CD14-positive monocyte (primary cell): Measurements from ENCODE around the gene GPALPP1. TPM values are rescaled to one million over a fixed set of nuclear protein-coding genes. Genes with fewer than 3 reads are reported as not detected.

ENCODE experiments used
- DNase-seq, 3 donors: peaks; one replicate each; pipeline ENCODE4 v3.0.0-alpha.2; 2011 to 2022
- H2AFZ ChIP-seq: 2 replicates; pipeline ENCODE4 v1.6.0; 2012; ENCODE audit warnings: mild to moderate bottlenecking, low read depth, low read length, inconsistent platforms; ENCODE audit not compliant: insufficient read depth, poor library complexity, severe bottlenecking
- H3K27ac ChIP-seq, 2 donors: 1 replicate in 1 of 2; 2 replicates in 1 of 2; pipeline ENCODE4 v1.5.1; 2012 to 2013; ENCODE audit warnings: low read length in 2 of 2, control low read depth in 1 of 2, inconsistent platforms in 1 of 2, low read depth in 1 of 2, mild to moderate bottlenecking in 1 of 2
- H3K27me3 ChIP-seq, 2 donors: one replicate each; pipeline versions ENCODE4 v1.6.0 to v1.6.1; 2011 to 2013; ENCODE audit warnings: low read length in 2 of 2; ENCODE audit not compliant: control insufficient read depth in 2 of 2, insufficient read depth in 2 of 2
- H3K36me3 ChIP-seq, 2 donors: replicated peaks in 1 of 2; 1 replicate in 1 of 2; 2 replicates in 1 of 2; pipeline versions ENCODE4 v1.5.1 to v1.6.1; 2012 to 2013; ENCODE audit warnings: low read length in 2 of 2, control low read depth in 1 of 2, inconsistent platforms in 1 of 2, mild to moderate bottlenecking in 1 of 2; ENCODE audit not compliant: insufficient read depth in 2 of 2, control insufficient read depth in 1 of 2
- H3K4me1 ChIP-seq, 2 donors: 1 replicate in 1 of 2; 2 replicates in 1 of 2; pipeline versions ENCODE4 v1.5.1 to v1.6.1; 2012 to 2013; ENCODE audit warnings: low read length in 2 of 2, control low read depth in 1 of 2, inconsistent platforms in 1 of 2, mild to moderate bottlenecking in 1 of 2, moderate library complexity in 1 of 2; ENCODE audit not compliant: insufficient read depth in 2 of 2, control insufficient read depth in 1 of 2
- H3K4me2 ChIP-seq: replicated peaks from 2 replicates; pipeline ENCODE3; 2012; ENCODE audit warnings: low read length, moderate library complexity, mild to moderate bottlenecking; ENCODE audit not compliant: poor library complexity, severe bottlenecking; ENCODE audit errors: extremely low read depth
- H3K4me3 ChIP-seq, 3 experiments: fragments of 200-600 bp in 1 of 3; sonication (generic) in 1 of 3; replicated peaks in 1 of 3; 1 replicate in 2 of 3; 2 replicates in 1 of 3; pipeline ENCODE4 v1.5.1; 2011 to 2013; ENCODE audit warnings: low read length in 3 of 3, mild to moderate bottlenecking in 3 of 3, control low read depth in 2 of 3, low read depth in 2 of 3, inconsistent platforms in 1 of 3, moderate library complexity in 1 of 3
- H3K79me2 ChIP-seq: 2 replicates; pipeline ENCODE4 v1.6.0; 2012; ENCODE audit warnings: mild to moderate bottlenecking, control low read depth, inconsistent platforms, low read length, moderate library complexity; ENCODE audit not compliant: insufficient read depth
- H3K9ac ChIP-seq: 2 replicates; pipeline ENCODE4 v1.6.0; 2017; ENCODE audit warnings: low read length, mild to moderate bottlenecking; ENCODE audit not compliant: insufficient read depth, poor library complexity, severe bottlenecking
- H3K9me3 ChIP-seq, 2 donors: replicated peaks in 1 of 2; 1 replicate in 1 of 2; 2 replicates in 1 of 2; pipeline versions ENCODE4 v1.5.1 to v1.6.1; 2012 to 2013; ENCODE audit warnings: low read length in 2 of 2, control low read depth in 1 of 2; ENCODE audit not compliant: control insufficient read depth in 1 of 2, insufficient read depth in 1 of 2
- H4K20me1 ChIP-seq: 2 replicates; pipeline ENCODE4 v1.6.0; 2012; ENCODE audit warnings: mild to moderate bottlenecking, low read length, control low read depth, moderate library complexity; ENCODE audit not compliant: insufficient read depth
- H3K27ac Mint-ChIP-seq, 7 donors: one replicate each; pipeline ENCODE4 v1.8.0; 2020; ENCODE audit warnings: mild to moderate bottlenecking in 7 of 7, mixed read lengths in 7 of 7, moderate library complexity in 6 of 7, inconsistent platforms in 2 of 7
- H3K27me3 Mint-ChIP-seq, 3 donors: one replicate each; pipeline ENCODE4 v1.8.0; 2021 to 2022; ENCODE audit warnings: low read depth in 3 of 3, mild to moderate bottlenecking in 3 of 3, mixed read lengths in 3 of 3, moderate library complexity in 3 of 3, inconsistent platforms in 1 of 3
- H3K36me3 Mint-ChIP-seq, 2 donors: one replicate each; pipeline ENCODE4 v1.8.0; 2020; ENCODE audit warnings: mixed read lengths in 2 of 2, inconsistent platforms in 1 of 2, mild to moderate bottlenecking in 1 of 2
- H3K4me1 Mint-ChIP-seq: one replicate; pipeline ENCODE4 v1.8.0; 2020; ENCODE audit warnings: mild to moderate bottlenecking, mixed read lengths
- H3K4me3 Mint-ChIP-seq, 2 donors: one replicate each; pipeline ENCODE4 v1.8.0; 2020; ENCODE audit warnings: mild to moderate bottlenecking in 2 of 2, mixed read lengths in 2 of 2, moderate library complexity in 1 of 2
- H3K9me3 Mint-ChIP-seq, 7 donors: one replicate each; pipeline ENCODE4 v1.8.0; 2020 to 2022; ENCODE audit warnings: mixed read lengths in 7 of 7, mild to moderate bottlenecking in 6 of 7, moderate library complexity in 6 of 7, inconsistent platforms in 2 of 7
- WGBS: methylation state at CpG from one replicate; pipeline ENCODE4 v1.1.5; 2013; ENCODE audit warnings: missing lambda C conversion rate; ENCODE audit not compliant: insufficient coverage; 5-methylcytosine and 5-hydroxymethylcytosine counted together
- intact Hi-C, 2 donors: fragments of 100-400 bp; cut with micrococcal nuclease; formaldehyde crosslinking; loops; one replicate each; pipeline versions ENCODE4 v1.15.0 to v1.15.1; 2023
- polyA plus RNA-seq, 3 donors: library from polyadenylated mRNA; depleted of rRNA in 1 of 3; unstranded in 2 of 3; stranded (reverse) in 1 of 3; fragments of 300-500 nt in 2 of 3; fragments of >200 nt in 1 of 3; fragmentation: Illumina TruSeq in 2 of 3; gene quantifications; 1 replicate in 2 of 3; 2 replicates in 1 of 3; pipeline ENCODE4 v1.2.3, GENCODE V29; 2012 to 2021
- TF ChIP-seq, protein P1 (sequence below): fragments of 200-600 bp; IDR thresholded peaks from one replicate; pipeline ENCODE4 v1.8.0; 2022; ENCODE audit warnings: antibody characterized with exemption, mild to moderate bottlenecking

The GPALPP1 gene
- polyA plus RNA-seq, 3 donors: 9.4 to 13.7 (median 11.4) TPM

DNA sequence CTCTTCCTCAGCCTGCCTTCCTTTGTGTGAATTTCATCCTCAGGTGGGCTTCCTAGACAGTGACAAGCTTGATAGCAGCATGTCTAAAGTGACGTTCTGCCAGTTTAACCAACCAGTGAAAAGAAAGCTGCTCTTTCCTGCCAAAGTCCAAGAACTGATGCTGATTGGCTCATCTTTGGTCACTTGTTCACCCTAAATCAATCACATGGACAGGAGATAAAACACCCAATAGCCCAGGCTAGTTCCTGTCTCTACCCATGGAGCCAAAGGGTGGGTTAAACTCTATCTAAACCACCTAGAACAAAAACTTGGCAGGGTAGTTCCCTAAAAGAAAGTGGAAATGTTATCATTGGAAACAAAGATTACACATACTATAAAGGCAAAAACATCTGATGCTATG, 50.8 kb downstream of the GPALPP1 start:
- Mint-ChIP-seq H3K27me3 (peaks cover 0 to 2% (median 0%) of the 10 kb centered on the region in 3 donors), H3K4me3 (no peak overlapping the region), H3K36me3 (peaks cover 12 to 16% of the 10 kb centered on the region in 2 donors), H3K27ac (no peak overlapping the region), H3K9me3 (no peaks in the 10 kb centered on the region), H3K4me1 (no peaks in the 10 kb centered on the region)
- Histone ChIP-seq H3K79me2 (no peaks in the 10 kb centered on the region), H3K36me3 (peaks cover 3 to 8% of the 10 kb centered on the region in 2 donors), H3K27me3 (no peaks in the 10 kb centered on the region), H3K9me3 (no peaks in the 10 kb centered on the region), H4K20me1 (no peaks in the 10 kb centered on the region), H3K4me3 (no peak overlapping the region), H3K27ac (no peak overlapping the region), H2AFZ (no peak overlapping the region), H3K4me2 (no peak overlapping the region), H3K4me1 (no peaks in the 10 kb centered on the region), H3K9ac (no peak overlapping the region)
- no peak for DNase-seq
- 100% methylated on average over 1 of the region's 1 CpG for WGBS
- TF ChIP-seq, protein P1, sequence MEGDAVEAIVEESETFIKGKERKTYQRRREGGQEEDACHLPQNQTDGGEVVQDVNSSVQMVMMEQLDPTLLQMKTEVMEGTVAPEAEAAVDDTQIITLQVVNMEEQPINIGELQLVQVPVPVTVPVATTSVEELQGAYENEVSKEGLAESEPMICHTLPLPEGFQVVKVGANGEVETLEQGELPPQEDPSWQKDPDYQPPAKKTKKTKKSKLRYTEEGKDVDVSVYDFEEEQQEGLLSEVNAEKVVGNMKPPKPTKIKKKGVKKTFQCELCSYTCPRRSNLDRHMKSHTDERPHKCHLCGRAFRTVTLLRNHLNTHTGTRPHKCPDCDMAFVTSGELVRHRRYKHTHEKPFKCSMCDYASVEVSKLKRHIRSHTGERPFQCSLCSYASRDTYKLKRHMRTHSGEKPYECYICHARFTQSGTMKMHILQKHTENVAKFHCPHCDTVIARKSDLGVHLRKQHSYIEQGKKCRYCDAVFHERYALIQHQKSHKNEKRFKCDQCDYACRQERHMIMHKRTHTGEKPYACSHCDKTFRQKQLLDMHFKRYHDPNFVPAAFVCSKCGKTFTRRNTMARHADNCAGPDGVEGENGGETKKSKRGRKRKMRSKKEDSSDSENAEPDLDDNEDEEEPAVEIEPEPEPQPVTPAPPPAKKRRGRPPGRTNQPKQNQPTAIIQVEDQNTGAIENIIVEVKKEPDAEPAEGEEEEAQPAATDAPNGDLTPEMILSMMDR: no peak
- intact Hi-C loops: loop anchor here in 1 of 2 donors (10.0 kb wide), 1 partner anchor 335 kb away; no protein-coding TSS in a partner anchor

DNA sequence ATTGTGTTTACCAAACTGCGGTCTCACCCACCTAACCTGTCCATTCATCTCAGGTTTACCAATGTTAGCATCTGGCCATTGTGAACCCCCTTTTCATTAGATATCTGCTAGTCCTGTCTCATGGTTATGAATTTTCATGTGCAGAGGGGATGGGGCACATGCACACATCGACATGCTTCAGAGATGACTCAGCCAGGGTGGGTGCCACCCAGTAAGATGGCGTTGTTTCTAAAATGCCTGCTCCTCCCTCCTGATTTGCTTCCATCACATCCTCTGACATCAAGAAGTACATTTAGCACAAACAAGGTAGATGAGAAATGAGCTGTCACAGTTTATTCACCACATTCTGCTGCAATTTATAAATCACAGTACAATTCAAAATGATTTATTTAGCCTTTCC, 51.3 kb downstream of the GPALPP1 start:
- no peaks in the 10 kb centered on the region for H3K4me1 ChIP-seq
- no peak overlapping the region for H2AFZ ChIP-seq
- DNase-seq: no peak
- H3K4me3 Mint-ChIP-seq: no peak overlapping the region
- H3K4me2 ChIP-seq: no peak overlapping the region
- H4K20me1 ChIP-seq: no peaks in the 10 kb centered on the region
- no peak overlapping the region for H3K9ac ChIP-seq
- H3K27me3 Mint-ChIP-seq: peaks cover 0 to 2% (median 0%) of the 10 kb centered on the region in 3 donors
- H3K79me2 ChIP-seq: no peaks in the 10 kb centered on the region
- H3K4me1 Mint-ChIP-seq: no peaks in the 10 kb centered on the region
- TF ChIP-seq, protein P1: no peak
- no peak overlapping the region for H3K27ac Mint-ChIP-seq
- no peaks in the 10 kb centered on the region for H3K27me3 ChIP-seq
- H3K4me3 ChIP-seq: no peak overlapping the region
- H3K9me3 Mint-ChIP-seq: no peaks in the 10 kb centered on the region
- H3K36me3 ChIP-seq: peaks cover under 1 to 7% of the 10 kb centered on the region in 2 donors
- no peaks in the 10 kb centered on the region for H3K9me3 ChIP-seq
- intact Hi-C loops: loop anchor here in 1 of 2 donors (10.0 kb wide), 1 partner anchor 334 kb away; no protein-coding TSS in a partner anchor
- no peak overlapping the region for H3K27ac ChIP-seq
- WGBS: no CpG with 5 or more reads among the region's 3 CpGs
- peaks cover 8 to 13% of the 10 kb centered on the region in 2 donors for H3K36me3 Mint-ChIP-seq
